Fibroblast of mammary gland (primary cell): ENCODE measurements around the gene CENPM.

ENCODE experiments used
- DNase-seq: peaks from one replicate; pipeline ENCODE4 v3.0.0-alpha.2; 2010; ENCODE audit warnings: low read depth
- H3K4me3 ChIP-seq: 2 replicates; pipeline ENCODE4 v1.5.1; 2011; ENCODE audit warnings: low read depth, mild to moderate bottlenecking, low read length, moderate library complexity; ENCODE audit not compliant: control insufficient read depth
- CTCF ChIP-seq: conservative IDR thresholded peaks from 2 replicates; pipeline ENCODE4 v1.5.1; 2011; ENCODE audit warnings: low read depth, low read length, inconsistent platforms; ENCODE audit not compliant: control insufficient read depth, insufficient read depth

Gene CENPM

DNA sequence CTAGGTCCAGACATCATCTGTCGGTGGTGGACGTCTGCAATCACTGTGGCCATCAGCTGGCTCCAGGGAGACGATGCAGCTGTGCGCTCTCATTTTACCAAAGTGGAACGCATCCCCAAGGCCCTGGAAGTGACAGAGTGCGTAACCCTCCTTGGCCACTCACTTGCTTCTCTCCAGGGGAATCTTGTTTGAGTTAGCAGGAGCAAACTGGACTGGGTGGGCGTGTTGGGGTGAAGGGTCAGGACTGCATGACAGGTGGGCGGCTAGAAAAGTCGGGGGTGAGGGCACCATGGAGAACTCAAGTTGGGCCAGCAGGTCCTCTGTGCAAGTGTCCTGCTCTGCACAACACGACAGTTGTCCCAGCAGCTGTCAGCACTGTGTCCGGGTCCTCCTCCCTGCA lies 48.3 kb downstream of the CENPM start:
- no peak overlapping the region for H3K4me3 ChIP-seq
- TF ChIP-seq CTCF, result no peak
- DNase-seq, result no peak

DNA sequence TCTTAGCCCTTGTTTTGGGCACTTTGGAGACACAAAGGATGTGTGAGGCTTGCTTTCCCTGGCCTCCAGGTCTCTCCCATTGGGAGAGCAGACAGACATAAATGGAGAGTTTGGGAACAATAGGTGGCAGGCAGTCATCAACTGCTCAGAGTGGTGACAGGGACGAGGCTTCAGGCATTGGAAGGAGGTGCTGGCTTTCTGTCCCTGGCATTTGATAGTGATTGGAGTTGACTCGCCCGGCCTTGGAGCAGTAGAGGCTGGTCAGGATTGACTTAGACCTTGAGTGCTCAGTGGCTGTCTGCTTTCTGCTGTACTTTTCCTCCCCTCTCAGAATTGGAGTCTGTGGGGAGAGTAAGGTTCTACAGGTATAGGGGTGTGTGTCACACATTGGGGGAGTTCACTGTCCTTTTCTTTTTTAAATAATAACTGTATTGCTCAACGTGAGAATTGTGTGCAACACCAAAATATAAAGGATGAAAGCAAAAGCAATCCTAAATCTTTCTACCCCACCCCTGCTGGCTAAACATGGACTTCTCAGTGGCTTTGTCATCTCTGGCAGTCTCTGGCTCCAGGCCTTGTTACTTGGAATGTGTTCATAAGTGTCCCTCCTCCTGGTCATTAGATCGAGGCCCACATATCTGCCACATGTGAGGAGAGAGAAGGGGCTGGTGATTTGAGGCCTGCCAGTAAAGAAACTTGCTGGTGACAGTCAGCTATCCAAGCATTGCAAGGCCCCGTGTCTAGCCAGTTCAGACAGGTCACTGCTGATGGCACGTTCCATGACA lies 53.2 kb downstream of the CENPM start:
- no peak for TF ChIP-seq CTCF
- DNase-seq, result no peak

GRCh38 chr22:41892721-41893120 lies 54.2 kb downstream of the CENPM start:
- TF ChIP-seq CTCF, result no peak
- H3K4me3 ChIP-seq, result no peak overlapping the region
- DNase-seq, result no peak

More for the DNA sequence above, 53.2 kb downstream of the CENPM start:
- no peak overlapping the region for H3K4me3 ChIP-seq

- no peak overlapping the region for H3K4me3 ChIP-seq
- no peak for DNase-seq
- TF ChIP-seq CTCF, result no peak
Measured at GRCh38 chr22:41891407-41891806, 55.5 kb downstream of the CENPM start.
